Erythroblast (primary cell): ENCODE data around the gene SEPTIN10.

Experiments used
- GATA1 ChIP-seq: IDR thresholded peaks from 2 replicates; pipeline ENCODE4 v1.6.1; 2011; ENCODE audit warnings: low read depth, mild to moderate bottlenecking, control low read depth, low read length, moderate library complexity
- POLR2A ChIP-seq: IDR thresholded peaks from 2 replicates; pipeline ENCODE4 v1.6.1; 2011; ENCODE audit warnings: mild to moderate bottlenecking, low read length

GRCh38 chr2:109512076-109512475 is 101.7 kb downstream of the SEPTIN10 start:
- TF ChIP-seq POLR2A (no peak), GATA1 (no peak)
